Eye (tissue), 1 donor: Measurements from ENCODE around the gene PRDM5.

ENCODE experiments used
- DNase-seq: peaks from one replicate; pipeline ENCODE4 v3.0.0-alpha.2; 2015

PRDM5 gene

DNA sequence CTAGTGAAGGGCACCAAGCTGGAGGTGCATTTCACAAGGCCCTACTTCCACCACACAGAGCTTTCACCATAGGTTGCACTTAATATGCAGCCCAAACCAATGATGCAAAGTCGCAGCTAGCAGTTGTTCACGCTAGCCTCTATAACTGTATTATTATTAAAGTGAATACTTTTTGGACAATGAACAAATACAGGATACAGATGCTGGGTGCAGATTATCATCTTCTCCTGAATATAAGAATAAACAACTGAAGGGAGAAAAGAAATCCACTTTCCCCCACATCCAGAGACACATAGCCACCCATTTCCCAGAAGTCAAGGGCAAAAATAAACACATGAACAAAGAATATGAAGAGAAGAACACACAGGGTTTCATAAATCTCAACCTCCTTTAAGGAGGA is 107.2 kb downstream of the PRDM5 start:
- no peak for DNase-seq

DNA sequence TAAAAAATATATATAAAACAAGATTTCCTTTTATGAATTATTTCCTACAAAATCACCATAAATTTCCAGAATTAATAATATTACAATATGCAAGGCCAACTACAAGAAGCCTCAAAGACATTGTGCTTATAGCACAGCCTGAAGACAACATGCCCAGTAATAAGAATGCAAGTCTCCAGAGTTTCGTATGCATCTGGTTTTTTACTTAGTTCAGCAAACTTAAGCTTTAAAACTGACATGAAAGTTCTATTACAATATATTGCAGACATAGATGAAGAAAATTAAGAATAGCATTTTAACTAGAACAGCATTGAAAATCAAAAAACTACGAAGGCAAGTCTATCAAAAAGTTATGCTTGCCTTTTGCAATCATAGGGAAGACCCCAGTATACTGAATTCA is 107.6 kb downstream of the PRDM5 start:
- no peak for DNase-seq

GRCh38 chr4:120812216-120812615 is 110.3 kb downstream of the PRDM5 start:
- no peak for DNase-seq

DNA sequence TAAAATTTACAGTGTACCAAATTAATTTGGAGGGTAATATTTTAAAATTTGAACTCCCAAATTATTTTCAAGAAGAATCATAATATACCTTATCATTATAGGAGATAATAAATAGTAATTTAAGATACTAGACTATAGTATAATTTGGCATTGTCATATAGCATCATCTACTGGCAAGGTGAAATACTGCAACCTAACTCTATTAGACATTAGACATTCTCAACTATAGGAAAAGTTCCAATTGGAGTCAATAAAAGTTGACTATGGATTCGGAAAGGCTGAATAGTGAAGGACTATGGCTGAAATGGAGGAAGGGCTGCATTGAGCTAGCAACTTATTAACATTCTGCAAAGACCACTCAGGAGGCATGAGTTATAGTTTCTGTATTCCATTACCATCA is 113.0 kb downstream of the PRDM5 start:
- no peak for DNase-seq

DNA sequence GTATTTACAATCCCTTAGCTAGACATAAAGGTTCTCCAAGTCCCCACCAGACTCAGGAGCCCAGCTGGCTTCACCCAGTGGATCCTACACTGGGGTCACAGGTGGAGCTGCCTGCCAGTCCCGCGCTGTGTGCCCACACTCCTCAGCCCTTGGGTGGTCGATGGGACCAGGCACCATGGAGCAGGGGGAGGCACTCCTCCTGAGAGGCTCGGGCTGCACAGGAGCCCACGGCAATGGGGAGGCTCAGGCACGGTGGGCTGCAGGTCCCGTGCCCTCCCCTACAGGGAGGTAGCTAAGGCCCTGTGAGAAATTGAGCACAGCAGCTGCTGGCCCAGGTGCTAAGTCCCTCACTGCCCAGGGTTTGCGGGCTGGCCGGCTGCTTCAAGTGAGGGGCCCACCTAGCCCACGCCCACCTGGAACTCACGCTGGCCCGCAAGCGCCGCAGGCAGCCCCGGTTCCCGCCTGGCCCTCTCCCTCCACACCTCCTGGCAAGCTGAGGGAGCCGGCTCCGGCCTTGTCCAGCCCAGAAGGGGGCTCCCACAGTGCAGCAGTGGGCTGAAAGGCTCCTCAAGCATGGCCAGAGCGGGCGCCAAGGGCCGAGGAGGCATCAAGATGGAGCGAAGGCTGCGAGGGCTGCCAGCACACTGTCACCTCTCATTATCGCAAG is 113.9 kb downstream of the PRDM5 start:
- no peak for DNase-seq

DNA sequence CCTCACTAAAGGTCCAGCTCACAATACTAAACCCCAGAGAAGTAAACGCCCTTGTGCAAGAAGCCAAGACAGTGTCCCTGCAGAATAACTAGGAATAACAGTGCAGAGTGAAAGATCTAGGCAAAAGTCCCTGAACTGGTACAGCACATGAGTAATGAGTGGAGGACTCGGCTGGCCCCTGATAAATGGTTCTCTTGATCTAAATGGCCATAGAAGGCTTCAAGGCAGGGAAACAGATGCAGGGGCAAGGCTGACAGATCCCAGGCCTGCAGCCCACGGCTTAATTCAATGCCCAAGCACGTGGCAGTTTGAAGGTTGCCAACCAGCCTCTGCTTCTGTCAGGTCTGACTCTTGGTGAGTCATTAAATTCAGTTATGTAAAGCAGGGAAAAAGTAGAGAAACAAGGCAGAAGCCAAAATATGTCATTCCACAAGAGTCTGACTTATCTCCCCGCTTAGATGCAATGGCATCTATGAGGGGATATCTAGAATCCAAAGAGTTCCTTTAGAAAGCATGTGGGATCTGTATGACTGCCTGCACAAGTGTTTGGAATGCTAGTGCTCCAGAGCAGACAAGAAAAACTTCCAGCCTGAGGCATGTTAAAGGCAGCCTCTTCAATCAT is 121.3 kb downstream of the PRDM5 start:
- DNase-seq: no peak

GRCh38 chr4:120798570-120798969 is 124.0 kb downstream of the PRDM5 start:
- no peak for DNase-seq

DNA sequence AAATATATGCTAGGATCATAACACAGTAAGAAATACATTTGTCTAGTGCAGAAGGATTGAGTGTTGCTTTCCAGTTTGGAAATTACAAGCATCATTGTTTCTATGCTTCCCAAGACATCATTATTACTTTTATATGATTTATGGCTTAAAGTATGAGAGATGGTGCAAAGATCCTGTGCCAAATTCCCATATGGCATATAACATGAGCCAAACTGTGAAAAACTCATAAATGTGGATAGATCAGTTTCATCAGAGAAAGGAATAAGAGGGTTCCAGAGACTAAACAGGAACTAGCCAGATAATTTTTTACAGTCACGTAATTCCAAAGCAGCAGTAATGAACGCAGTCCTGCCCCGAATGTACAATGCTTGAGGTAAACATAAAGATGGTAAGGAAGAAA is 126.3 kb downstream of the PRDM5 start:
- no peak for DNase-seq

- no peak for DNase-seq
Observed at GRCh38 chr4:120785202-120785601, 137.3 kb downstream of the PRDM5 start.

DNA sequence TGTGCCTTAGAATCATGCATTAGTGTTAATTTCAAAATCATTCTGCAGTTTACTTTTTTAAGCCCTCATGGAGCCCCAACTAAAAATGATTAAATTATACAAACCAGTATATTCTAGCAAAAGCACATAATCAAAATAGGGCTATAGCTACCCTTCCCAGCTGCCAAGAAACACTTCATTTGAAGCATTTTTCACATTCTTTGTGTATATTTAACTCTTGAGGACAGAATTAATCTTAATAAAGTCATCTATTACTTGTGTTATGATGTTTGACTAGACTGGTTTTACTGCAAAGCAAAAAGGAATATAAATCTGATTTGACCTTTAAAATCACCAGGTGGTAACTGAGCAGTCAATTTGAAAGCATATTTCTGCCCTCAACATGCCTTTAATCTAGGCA is 145.1 kb downstream of the PRDM5 start:
- no peak for DNase-seq

DNA sequence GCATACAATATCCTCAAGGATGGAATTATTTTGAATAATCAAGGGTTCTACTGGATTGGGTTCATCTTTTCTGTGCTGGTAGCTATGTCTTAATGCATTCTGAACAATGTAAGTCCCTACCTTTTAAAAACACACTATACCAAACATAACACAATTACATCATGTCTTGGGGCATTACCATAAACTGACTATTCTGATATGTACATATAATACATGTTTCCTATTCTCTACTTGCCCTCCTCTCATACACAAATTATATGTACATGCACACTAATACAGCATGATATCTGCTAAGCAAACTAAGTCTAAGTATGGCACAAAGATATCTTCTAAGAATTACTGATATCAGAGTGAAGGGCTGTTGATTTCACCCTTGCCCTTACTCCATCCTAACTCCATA is 147.1 kb downstream of the PRDM5 start:
- DNase-seq: no peak

DNA sequence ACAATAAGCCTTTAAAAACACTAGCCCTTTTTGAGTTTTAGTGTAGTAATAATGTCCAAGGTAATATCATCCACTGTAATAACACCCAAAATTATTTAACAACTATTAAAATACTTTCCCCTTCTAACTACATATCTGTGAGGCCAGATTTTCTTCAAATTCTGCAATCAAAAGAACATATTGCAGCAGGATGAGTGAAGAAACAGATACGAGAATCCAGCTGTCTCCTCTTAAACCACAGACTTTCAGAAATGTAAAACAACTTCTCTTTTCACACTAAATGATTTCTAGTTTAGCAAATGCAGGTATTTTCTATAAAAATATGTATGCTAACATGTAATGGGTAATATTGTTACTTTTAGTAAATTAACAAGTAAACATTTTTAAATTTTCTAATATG is 148.9 kb downstream of the PRDM5 start:
- no peak for DNase-seq

GRCh38 chr4:120771907-120772306 is 150.6 kb downstream of the PRDM5 start:
- no peak for DNase-seq

- DNase-seq: no peak
Observed at GRCh38 chr4:120770897-120771296, 151.6 kb downstream of the PRDM5 start.

GRCh38 chr4:120769227-120769626 is 153.3 kb downstream of the PRDM5 start:
- DNase-seq: no peak

GRCh38 chr4:120765260-120765680 is 157.3 kb downstream of the PRDM5 start:
- DNase-seq: no peak

- no peak for DNase-seq
Observed at GRCh38 chr4:120763650-120764049, 158.9 kb downstream of the PRDM5 start.

DNA sequence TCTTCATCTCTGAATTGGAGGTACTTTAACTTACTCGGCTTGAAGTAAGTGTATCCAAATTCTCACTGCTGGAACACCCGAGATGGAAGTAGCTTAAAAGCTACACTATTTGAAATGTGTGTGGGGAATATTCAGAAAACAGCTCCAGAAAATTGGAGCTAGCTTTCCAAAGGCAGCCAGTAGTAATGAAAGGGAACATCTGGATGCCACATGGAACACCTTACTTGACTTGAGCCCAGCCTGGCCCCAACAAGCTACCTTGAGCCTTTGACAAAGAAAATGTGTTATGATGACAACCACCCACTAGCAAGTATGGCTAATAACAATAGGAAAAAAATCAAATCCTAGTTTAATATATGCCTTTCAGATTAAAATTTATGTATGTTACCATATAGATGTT is 161.5 kb downstream of the PRDM5 start:
- DNase-seq: no peak

DNA sequence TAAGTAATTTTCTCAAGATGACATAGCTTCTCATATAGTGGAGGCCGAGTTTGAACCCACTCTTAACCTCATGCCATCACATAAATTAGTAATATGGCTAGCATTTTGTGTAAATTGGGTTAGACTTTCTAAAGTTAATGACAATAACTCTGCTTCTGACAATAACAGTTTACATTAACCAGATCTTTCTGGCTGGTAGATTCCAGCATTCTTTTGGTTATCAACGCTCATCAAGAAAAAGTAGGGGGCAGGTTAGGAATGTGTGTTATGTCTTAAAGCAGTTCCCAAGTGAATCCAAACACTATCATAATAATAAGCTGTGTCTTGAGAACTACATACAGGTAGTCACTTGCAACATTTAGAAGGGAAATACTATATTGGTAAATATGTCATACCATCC is 162.5 kb downstream of the PRDM5 start:
- no peak for DNase-seq

- DNase-seq: no peak
Observed at GRCh38 chr4:120755864-120756263, 166.7 kb downstream of the PRDM5 start.

DNA sequence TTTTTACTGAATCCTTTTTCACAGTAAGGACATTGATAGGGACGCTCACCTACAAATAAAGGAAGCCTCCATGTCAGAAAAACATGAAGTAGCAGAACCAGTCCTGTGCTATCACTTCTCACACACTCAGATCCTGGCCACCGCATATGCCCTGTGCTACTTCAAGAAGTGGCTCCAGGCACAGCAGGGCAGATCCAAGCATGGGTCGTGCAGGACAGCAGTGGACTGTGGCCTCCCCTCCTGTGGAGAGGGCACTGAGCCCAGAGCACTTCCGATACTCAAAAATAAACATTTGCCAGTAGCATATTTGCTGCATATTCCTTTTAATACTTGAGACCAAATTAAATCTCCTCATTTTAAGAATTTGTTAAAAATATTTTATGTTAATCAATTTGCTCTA is 167.9 kb downstream of the PRDM5 start:
- DNase-seq: no peak

DNA sequence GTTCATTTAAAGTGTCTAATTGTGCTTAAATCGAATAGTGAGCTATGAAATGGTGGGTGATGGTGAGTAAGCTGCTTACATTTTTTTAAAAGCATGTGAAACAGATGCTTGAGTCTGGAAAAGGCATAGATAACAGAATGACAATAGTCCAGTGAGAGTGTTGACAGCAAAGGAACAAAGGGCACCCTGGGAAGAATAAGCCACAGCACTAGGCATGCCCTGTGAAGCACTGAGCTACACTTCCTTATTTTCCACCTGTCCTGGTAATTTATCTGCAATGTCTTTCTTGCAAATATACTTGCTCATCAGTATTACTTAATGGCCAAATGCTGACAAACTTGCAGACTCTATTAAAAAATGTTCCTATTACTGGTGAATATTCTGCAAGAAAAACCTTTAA is 168.7 kb downstream of the PRDM5 start:
- DNase-seq: peak; percentile 74

- no peak for DNase-seq
Observed at GRCh38 chr4:120750152-120750525, 172.4 kb downstream of the PRDM5 start.

- no peak for DNase-seq
Observed at GRCh38 chr4:120749445-120750151, 172.9 kb downstream of the PRDM5 start.
